ENCODE data around the gene KCNN3. TPM values are rescaled to one million over a fixed set of nuclear protein-coding genes. Genes with fewer than 3 reads are reported as not detected.

Gene KCNN3
- total RNA-seq, 1 donor from 2014 or later, result 0.20 TPM

DNA sequence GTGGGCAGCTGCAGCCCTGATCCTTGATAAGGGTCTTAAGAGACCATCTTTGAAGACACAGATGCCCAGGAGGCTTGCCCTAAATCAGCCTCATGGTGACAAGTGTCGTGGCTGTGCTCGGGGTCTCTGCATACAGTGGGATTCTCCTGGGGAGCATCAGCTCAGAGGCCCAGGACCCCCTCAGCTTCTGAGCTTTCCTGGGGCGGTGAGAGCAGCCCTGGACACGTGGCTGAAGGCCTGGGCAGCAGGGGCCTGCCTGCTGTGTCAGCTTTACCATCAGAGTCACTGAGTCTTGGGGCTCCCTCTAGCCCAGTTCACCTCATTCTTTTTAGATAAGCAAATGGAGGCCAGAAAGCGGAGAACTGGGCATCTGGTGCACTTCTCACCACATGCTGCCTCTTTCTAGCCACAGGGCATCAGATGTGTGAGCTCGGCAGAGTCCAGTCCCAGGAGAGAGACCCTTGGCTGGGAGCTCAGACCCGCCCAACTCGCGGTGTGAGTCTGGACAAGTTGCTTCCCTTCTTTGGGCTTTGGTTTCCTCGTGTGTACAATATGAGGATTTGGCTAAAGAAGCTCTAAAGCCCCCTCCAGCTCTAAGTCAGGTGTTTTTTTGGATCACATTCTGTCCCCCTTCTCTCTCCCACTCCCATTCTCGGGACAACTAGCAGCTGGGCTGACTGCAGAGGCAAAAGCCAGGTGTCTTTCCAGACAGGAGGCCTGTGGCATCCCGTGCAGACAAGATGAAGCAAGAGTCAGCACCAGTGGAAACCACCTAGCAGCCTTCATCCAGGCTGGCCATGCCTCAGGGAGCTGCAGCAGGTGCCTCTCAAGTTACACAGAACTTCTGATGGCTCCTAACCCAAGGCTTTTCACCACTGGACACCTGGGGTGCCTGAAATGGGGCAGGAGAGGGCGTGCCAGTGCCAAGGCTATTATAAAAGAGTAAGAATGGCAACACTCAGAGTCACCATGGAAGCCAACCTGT is 119.1 kb downstream of the KCNN3 start:
- DNase-seq (ENCODE audit: low read depth, low spot score), result no peak

DNA sequence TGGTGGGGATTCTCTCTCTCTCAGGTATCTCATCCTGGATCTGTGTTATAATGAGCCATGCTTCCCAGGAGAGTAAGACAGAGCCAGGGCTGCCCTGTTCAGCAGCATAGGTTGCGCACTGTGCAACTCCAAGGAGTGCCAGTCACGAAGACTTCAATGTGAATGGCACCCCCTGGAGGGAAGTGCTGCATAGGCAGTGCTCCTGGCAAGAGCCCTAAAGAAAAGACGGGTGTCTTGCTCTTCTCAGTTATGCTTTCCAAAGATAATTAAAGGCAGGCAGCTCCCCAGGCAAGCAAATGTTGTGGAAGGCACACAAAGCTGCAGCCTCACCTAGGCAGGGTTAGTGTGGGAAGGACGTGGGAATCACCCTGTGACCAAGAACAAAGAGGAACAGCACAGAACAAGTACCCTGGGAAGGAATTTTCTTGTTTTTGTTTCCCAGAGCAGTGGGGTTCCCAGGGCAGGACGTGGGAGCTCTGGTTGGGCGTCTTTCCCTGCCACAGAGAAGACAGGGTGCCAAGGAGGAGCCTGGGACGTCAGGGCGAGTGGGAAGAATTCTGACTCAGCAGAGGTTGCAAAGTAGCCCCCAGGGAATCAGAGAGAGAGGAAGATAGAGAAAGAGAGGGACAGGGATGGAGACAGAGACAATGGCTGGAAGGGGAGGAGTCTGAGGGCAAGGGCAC is 120.9 kb downstream of the KCNN3 start:
- DNase-seq (ENCODE audit: low read depth, low spot score), result no peak

DNA sequence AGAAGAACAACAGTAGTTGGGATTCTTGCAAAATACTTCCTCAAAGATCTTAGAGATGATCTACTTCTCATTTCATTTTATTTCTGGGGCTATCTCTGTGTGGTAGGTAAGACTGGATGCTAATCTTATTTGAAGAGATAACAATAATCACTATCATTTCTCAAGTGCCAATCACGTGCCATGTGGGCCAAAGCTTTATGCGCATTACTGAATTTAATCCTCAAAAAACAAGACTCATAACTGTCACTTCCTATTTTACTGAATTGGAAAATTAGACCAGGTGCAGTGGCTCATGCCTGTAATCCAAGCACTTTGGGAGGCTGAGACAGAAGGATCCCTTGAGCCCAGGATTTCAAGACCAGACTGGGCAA is 121.7 kb downstream of the KCNN3 start:
- no peak for DNase-seq (ENCODE audit: low read depth, low spot score)

- no peak for DNase-seq (ENCODE audit: low read depth, low spot score)
These were observed 122.2 kb downstream of the KCNN3 start for GRCh38 chr1:154747740-154748404.

- no peak for DNase-seq (ENCODE audit: low read depth, low spot score)
These were observed 122.7 kb downstream of the KCNN3 start for GRCh38 chr1:154747380-154747739.

- DNase-seq (ENCODE audit: low read depth, low spot score), result no peak
These were observed 123.3 kb downstream of the KCNN3 start for GRCh38 chr1:154746622-154747299.

DNA sequence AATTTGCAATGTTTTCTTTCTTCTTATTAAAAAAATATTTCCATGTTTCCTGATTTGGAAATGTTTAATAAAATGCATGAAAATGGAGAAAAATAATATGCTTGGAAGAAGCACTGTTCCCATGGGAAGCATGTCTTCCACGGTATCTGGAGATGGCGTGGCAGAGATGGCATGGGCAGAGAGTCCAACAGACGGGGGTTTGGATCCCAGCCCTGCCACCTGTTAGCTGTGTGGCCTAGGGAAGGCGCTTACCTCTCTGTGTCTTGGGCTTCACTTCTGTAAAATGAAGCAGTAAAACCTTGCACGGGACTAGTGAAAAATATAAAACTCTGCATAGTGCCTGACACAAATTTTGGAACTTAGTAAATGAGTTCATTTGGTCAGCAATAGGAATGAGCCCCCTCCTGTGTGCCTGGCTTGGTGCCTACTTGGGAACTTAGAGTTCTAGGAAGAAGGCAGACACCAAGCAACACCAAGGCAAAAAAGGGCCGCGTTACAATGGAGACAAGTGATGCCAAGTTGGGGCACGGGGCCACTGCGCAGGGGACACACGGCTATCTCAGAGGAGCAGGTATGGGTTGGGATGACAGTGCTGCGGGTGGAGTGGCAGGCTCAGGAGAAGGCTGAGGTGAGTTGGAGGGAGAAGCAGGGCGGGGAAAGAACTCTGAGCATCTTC is 124.2 kb downstream of the KCNN3 start:
- DNase-seq (ENCODE audit: low read depth, low spot score), result no peak

DNA sequence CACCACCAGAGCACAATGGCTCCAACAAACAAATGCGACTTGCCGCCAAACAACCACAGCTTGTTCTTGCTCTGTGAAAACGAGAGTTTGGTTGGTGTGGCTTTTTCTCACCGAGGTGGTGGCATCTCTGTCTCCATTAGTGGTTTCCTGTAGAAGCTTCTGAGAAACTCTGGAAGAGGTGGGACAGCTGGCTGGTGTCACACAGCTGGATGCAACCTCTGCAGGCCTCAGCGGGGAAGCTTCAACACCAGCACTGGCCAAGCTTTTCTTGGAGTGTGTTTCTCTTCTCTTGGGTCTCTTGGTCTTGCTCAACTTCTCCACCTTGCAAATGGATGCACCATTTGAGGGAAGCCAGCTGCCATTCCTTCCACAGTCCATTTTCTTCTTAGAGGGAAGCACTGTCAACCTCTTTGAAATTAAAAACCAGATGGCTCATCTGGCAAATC is 124.8 kb downstream of the KCNN3 start:
- DNase-seq (ENCODE audit: low read depth, low spot score), result no peak

- DNase-seq (ENCODE audit: low read depth, low spot score), result no peak
These were observed 125.6 kb downstream of the KCNN3 start for GRCh38 chr1:154744352-154745035.

DNA sequence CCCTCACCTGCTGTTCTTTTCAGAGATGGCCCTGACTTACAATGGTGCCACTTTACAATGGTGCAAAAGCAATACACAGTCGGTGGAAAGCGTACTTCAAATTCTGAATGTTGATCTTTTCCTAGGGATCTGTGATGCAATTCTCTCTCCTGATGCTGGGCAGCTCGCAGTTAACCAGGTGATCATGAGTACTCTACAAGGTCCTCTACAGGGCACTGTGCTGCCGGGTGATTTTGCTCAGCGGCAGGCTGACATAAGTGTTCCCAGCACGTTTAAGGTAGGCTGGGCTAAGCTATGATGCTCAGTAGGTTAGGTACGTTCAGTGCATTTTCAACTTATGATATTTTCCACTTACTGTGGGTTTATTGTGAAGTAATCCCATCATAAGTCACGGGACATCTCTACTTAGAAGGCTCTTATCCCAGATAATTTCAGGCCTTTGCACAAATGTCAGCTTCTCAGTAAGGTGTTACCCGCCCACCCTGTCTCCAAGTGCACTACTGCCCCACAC is 126.5 kb downstream of the KCNN3 start:
- no peak for DNase-seq (ENCODE audit: low read depth, low spot score)

GRCh38 chr1:154742606-154743005 is 127.5 kb downstream of the KCNN3 start:
- no peak for DNase-seq (ENCODE audit: low read depth, low spot score)

DNA sequence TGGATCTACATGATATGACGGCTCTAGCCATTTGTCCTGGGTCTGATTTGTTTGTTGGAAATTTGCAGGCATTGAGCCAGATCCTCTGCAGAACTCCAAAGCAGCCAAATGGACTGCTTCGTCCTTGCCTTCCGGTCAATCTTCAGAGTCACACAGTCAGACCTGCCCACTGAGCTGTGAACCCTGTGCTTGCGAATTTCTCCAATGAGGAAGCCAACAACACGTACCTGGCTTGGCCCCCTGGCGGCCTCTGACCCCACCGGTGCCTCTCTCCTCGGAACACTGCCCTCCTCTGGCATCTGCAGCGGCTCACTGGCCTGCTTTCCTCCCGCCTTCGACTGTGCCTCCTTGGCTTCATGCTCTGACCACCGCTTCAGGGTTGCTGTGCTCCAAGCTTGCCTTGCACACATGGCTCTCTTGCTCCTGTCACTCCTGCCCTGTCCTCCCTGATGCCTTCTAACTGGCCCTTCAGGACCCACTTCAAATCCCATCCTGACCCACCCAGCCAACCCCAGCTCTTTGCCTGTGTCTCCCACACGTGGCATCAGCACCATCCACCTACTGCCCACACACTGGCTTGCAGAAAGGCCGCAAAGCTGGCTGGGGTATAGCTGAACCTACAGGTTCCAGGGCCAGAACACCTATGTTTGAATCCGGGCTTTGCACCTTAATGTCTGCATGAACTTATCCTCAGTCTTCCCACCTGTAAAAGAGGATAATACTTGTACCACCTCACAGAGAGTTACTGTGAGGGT is 128.2 kb downstream of the KCNN3 start:
- DNase-seq (ENCODE audit: low read depth, low spot score), result no peak

DNA sequence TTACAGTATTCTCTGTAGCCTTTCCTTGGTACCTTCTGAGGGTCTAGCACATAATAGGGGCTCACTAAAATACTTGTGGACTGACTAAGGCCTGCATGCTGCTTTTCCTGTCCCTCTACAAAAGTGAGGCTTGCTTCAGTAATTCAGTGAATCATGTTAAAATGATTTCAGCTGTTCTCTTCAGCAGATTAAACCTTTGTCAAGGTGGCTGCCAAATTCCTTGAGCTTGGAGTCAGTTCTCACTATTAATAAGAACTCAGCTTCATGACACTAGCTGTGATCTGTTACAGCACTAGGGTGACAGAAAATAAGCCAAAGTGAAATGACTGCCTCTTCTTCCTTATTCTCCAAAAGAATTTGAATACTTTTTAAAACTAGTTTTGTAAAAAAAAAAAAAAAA is 128.8 kb downstream of the KCNN3 start:
- DNase-seq (ENCODE audit: low read depth, low spot score), result no peak

GRCh38 chr1:154739654-154740053 is 130.4 kb downstream of the KCNN3 start:
- DNase-seq (ENCODE audit: low read depth, low spot score), result no peak

DNA sequence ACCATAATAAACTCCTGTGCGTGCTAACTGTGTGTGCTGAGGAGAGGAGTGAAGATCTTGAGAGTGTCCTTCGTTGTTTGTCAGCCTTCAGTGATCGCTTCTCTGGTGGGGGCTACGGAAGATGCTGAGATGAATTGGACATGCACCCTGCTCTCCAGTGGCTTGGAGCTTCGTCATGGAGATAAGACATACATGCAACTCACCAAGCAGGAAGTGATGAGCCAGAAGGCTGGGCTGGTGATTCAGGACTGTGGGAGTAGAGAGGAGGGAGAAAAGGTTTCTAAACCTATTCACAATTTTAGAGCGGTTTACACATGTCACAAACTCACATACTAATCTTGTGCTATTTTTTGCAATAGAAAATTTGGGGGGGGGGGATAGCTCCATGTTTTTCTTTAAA is 133.2 kb downstream of the KCNN3 start:
- no peak for DNase-seq (ENCODE audit: low read depth, low spot score)

DNA sequence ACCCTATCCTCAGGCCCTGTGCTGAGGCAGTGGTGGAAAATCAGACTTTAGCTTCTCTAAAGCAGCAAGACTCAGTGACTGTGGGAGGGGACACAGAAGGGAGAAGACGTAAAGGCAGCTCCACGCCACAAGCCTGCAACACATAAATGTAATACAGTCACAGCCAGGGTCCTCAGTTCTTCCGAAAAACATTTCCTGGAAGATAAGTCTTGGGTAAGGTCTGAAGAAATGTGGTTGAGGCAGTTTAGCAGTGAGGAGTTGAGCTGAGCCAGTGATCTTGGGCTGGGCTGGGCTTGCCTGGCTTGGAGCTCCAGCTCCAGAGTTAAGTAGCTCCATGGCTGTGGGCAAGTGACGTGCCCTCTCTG is 134.3 kb downstream of the KCNN3 start:
- DNase-seq (ENCODE audit: low read depth, low spot score), result no peak

DNA sequence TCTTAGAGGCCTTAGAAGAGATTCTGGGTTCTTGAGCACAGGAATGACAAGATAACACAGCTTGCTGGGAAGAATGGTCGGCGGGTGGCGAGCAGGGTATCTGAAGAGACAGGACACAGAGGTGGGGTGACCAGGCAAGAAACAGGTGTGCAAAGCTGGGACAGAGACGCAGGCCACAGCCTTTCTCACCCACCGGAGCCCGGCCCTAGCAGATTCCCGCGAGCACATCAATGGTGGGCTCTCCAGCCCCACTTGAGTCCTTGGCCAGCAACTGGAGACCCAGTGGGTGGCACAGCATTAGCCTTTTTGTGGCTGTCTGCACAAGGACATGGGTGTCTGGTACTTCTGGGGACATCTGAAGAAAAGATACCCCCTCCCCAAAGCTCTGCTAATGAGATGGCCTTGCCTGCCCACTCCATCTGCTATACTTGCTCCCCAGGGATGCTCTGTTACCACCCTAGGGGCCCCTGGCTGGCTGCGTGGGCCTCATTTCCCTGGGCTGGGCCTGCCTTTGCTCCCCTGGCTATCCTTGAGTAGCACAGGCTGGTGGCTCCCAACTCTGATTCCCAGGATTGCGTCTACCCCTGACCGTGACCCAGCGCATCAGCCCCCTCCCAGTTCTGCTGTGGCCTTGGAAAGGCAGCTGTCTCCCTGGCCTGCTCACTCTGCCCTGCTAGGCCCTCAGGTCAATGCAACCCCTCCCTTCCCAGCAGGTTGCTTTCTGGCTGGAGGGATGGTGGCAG is 134.8 kb downstream of the KCNN3 start:
- no peak for DNase-seq (ENCODE audit: low read depth, low spot score)

GRCh38 chr1:154733621-154734020 is 136.5 kb downstream of the KCNN3 start:
- DNase-seq (ENCODE audit: low read depth, low spot score), result no peak

GRCh38 chr1:154730986-154731489 is 139.0 kb downstream of the KCNN3 start:
- DNase-seq (ENCODE audit: low read depth, low spot score), result peak; percentile 26

Data from pulmonary artery endothelial cell (primary cell).